HUES64 (cell line): ENCODE results near the gene CFAP210.

Source experiments
- H3K27ac ChIP-seq: 2 replicates; pipeline ENCODE4 v1.7.0; 2013; ENCODE audit warnings: low read depth, low read length, inconsistent platforms
- H3K27me3 ChIP-seq: 2 replicates; pipeline ENCODE4 v1.6.1; 2013; ENCODE audit warnings: mild to moderate bottlenecking, low read length; ENCODE audit not compliant: insufficient read depth
- H3K36me3 ChIP-seq: 2 replicates; pipeline ENCODE4 v1.6.1; 2013; ENCODE audit warnings: mild to moderate bottlenecking, low read length; ENCODE audit not compliant: insufficient read depth
- H3K4me1 ChIP-seq: 2 replicates; pipeline ENCODE4 v1.6.1; 2013; ENCODE audit warnings: mild to moderate bottlenecking, low read length, moderate library complexity; ENCODE audit not compliant: insufficient read depth
- H3K4me3 ChIP-seq: 2 replicates; pipeline ENCODE4 v1.5.1; 2013; ENCODE audit warnings: mild to moderate bottlenecking, low read length, moderate library complexity
- H3K9ac ChIP-seq: 2 replicates; pipeline ENCODE4 v1.6.1; 2013; ENCODE audit warnings: mild to moderate bottlenecking, low read depth, low read length
- H3K9me3 ChIP-seq: 2 replicates; pipeline ENCODE4 v1.6.1; 2013; ENCODE audit warnings: low read depth, low read length; ENCODE audit not compliant: insufficient read depth
- WGBS: fragments of 150-250, 120-280 bp; methylation state at CpG from one replicate; pipeline ENCODE4 v1.1.7; 2013; ENCODE audit warnings: missing lambda C conversion rate; 5-methylcytosine and 5-hydroxymethylcytosine counted together

Gene CFAP210

DNA sequence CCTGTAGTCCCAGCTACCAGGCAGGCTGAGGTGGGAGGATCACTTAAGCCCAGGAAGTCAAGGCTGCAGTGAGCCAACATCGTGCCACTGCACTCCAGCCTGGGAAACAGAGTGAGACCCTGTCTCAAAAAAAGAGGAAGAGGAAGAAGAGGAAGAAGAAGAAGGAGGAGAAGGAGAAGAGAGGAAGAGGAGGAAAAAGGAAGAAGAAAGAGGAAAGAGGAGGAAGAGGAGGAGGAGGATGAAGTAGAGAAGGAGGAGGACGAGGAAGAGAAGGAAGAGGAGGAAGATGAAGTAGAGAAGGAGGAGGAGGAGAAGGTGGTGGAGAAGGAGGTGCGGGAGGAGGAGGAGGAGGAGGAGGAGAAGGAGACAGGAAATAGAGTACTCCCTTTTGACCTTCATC is 38.0 kb downstream of the CFAP210 start:
- H3K27me3 ChIP-seq, result no peaks in the 10 kb centered on the region
- H3K4me3 ChIP-seq, result no peak overlapping the region
- H3K9ac ChIP-seq, result no peak overlapping the region
- 78% methylated on average over 3 of the region's 3 CpGs for WGBS
- no peak overlapping the region for H3K27ac ChIP-seq
- H3K36me3 ChIP-seq, result no peaks in the 10 kb centered on the region
- H3K4me1 ChIP-seq, result no peaks in the 10 kb centered on the region
- H3K9me3 ChIP-seq, result no peaks in the 10 kb centered on the region

- Histone ChIP-seq H3K9me3 (no peaks in the 10 kb centered on the region), H3K27me3 (no peaks in the 10 kb centered on the region), H3K4me3 (no peak overlapping the region), H3K36me3 (no peaks in the 10 kb centered on the region), H3K27ac (no peak overlapping the region), H3K9ac (no peak overlapping the region), H3K4me1 (no peaks in the 10 kb centered on the region)
- WGBS, result 77% methylated on average over 3 of the region's 3 CpGs
Observed at GRCh38 chr2:169653636-169654035, 40.6 kb downstream of the CFAP210 start.

- Histone ChIP-seq H3K27ac (no peak overlapping the region), H3K36me3 (no peaks in the 10 kb centered on the region), H3K4me1 (no peaks in the 10 kb centered on the region), H3K9ac (no peak overlapping the region), H3K4me3 (no peak overlapping the region), H3K9me3 (no peaks in the 10 kb centered on the region), H3K27me3 (no peaks in the 10 kb centered on the region)
- WGBS, result 100% methylated on average over 1 of the region's 1 CpG
Observed at GRCh38 chr2:169649278-169649677, 44.9 kb downstream of the CFAP210 start.

DNA sequence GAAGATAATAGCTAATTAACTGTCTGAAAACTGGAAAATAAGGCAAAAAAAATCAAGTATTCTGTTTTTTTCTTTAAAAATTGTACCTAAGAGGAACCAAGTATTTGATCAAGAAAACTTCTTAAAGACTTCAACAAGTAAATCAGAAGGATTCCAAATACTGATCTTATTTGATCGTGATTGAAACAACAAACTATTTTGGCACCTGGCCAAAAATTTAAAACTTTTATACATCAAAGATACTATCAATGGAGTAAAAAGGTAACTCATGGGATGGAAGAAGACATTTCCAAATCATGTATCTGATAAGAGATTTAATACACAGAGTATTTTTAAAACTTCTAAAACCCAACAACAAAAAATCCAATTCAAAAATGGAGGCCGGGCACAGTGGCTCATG is 46.7 kb downstream of the CFAP210 start:
- 99% methylated on average over 2 of the region's 2 CpGs for WGBS
- Histone ChIP-seq H3K4me1 (no peaks in the 10 kb centered on the region), H3K9ac (no peak overlapping the region), H3K27me3 (no peaks in the 10 kb centered on the region), H3K4me3 (no peak overlapping the region), H3K9me3 (no peaks in the 10 kb centered on the region), H3K27ac (no peak overlapping the region), H3K36me3 (no peaks in the 10 kb centered on the region)

DNA sequence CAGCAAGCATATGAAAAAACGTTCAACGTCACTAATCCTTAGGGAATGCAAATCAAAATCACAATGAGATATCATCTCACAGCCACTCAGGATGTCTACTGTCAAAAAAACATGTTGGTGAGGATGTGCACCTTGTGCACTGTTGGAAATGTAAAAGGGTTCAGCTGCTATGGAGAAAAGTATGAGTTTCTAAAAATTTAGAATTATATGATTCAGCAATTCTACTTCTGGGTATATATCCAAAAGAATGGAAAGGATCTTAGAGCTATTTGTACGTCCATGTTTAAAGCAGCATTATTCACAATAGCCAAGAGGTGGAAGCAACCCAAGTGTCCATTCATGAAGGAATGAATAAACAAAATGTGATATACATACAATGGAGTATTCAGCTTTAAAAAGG is 50.0 kb downstream of the CFAP210 start:
- WGBS, result 80% methylated on average over 3 of the region's 3 CpGs
- Histone ChIP-seq H3K36me3 (no peaks in the 10 kb centered on the region), H3K27me3 (no peaks in the 10 kb centered on the region), H3K9me3 (no peaks in the 10 kb centered on the region), H3K9ac (no peak overlapping the region), H3K27ac (no peak overlapping the region), H3K4me3 (no peak overlapping the region), H3K4me1 (no peaks in the 10 kb centered on the region)

DNA sequence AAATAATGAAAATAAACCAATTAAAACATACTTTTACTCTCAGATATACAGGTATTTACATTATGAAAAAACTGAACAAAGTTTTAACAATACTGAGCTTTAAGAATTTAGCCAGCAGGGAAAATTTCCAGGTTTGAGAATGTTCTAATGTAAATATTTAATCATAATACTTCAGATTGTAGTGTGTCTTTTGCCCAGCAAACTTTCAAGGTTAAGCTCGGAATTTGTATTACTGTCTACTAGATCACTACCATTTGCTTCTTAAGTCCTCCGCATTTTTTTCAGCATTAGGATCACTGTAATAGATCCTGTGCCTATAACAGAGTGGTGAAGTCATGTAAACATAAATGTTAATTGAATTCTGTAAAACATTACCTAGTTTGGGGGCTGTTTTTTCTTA is 52.7 kb downstream of the CFAP210 start:
- no peak overlapping the region for H3K9ac ChIP-seq
- 90% methylated on average over 2 of the region's 2 CpGs for WGBS
- no peaks in the 10 kb centered on the region for H3K9me3 ChIP-seq
- no peaks in the 10 kb centered on the region for H3K27me3 ChIP-seq
- H3K4me1 ChIP-seq, result no peaks in the 10 kb centered on the region
- H3K27ac ChIP-seq, result no peak overlapping the region
- H3K4me3 ChIP-seq, result no peak overlapping the region
- peaks cover 19% of the 10 kb centered on the region for H3K36me3 ChIP-seq

DNA sequence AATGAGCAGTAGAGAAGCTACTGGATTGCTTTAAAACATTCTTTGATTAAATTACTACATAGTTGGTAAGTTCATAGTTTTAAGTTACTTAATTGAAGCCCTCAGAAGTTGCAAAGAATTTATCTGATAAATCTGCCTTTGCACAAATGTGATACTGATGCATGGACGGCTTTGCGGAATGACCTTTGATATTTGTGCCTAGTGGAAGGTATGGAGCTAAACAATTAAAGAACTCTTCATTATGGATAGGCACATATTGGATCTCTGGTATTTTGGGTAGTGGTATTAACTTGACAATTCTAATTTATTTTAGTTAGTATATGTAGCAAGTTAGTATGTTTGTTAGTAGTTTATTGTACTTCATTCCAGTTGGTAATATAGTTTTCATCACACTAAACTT is 54.1 kb downstream of the CFAP210 start:
- H3K27me3 ChIP-seq, result no peaks in the 10 kb centered on the region
- no peaks in the 10 kb centered on the region for H3K4me1 ChIP-seq
- no peak overlapping the region for H3K27ac ChIP-seq
- peaks cover 33% of the 10 kb centered on the region for H3K36me3 ChIP-seq
- H3K9me3 ChIP-seq, result no peaks in the 10 kb centered on the region
- no peak overlapping the region for H3K9ac ChIP-seq
- WGBS, result 100% methylated on average over 2 of the region's 2 CpGs
- no peak overlapping the region for H3K4me3 ChIP-seq

DNA sequence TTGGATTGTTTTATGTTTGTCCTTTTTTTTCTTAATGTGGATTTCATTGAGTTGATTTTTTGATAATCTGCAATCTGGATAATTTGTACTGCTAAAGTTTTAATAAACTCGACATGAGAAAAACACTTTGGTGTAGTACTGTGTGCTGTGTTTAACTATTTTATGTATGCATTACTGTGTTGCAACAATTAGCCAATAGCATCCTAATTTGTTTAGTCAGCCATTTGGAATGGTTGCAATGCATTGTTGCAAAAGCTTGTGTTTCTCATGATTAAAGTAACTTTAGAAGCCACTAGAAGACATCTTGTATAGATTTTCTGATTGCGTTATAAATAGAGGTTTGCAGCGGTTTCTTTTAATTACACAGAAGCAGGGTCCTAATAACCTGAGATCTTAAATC is 56.6 kb downstream of the CFAP210 start:
- Histone ChIP-seq H3K9ac (no peak overlapping the region), H3K27ac (no peak overlapping the region), H3K9me3 (no peaks in the 10 kb centered on the region), H3K4me3 (no peak overlapping the region), H3K36me3 (peaks cover 58% of the 10 kb centered on the region), H3K4me1 (no peaks in the 10 kb centered on the region), H3K27me3 (no peaks in the 10 kb centered on the region)
- WGBS, result 90% methylated on average over 1 of the region's 3 CpGs

- 96% methylated on average over 8 of the region's 8 CpGs for WGBS
- H3K4me3 ChIP-seq, result no peak overlapping the region
- H3K9me3 ChIP-seq, result no peaks in the 10 kb centered on the region
- H3K27ac ChIP-seq, result no peak overlapping the region
- H3K4me1 ChIP-seq, result no peaks in the 10 kb centered on the region
- H3K36me3 ChIP-seq, result peaks cover 66% of the 10 kb centered on the region
- no peak overlapping the region for H3K9ac ChIP-seq
- H3K27me3 ChIP-seq, result no peaks in the 10 kb centered on the region
Observed at GRCh38 chr2:169636440-169637097, 57.6 kb downstream of the CFAP210 start.

GRCh38 chr2:169625781-169626180 is 68.4 kb downstream of the CFAP210 start:
- H3K36me3 ChIP-seq, result peaks cover 71% of the 10 kb centered on the region
- H3K4me1 ChIP-seq, result no peaks in the 10 kb centered on the region
- H3K4me3 ChIP-seq, result no peak overlapping the region
- H3K27ac ChIP-seq, result no peak overlapping the region
- no peak overlapping the region for H3K9ac ChIP-seq
- no peaks in the 10 kb centered on the region for H3K27me3 ChIP-seq
- WGBS, result 99% methylated on average over 3 of the region's 3 CpGs
- H3K9me3 ChIP-seq, result no peaks in the 10 kb centered on the region

- no peak overlapping the region for H3K9ac ChIP-seq
- no peaks in the 10 kb centered on the region for H3K9me3 ChIP-seq
- 94% methylated on average over 3 of the region's 4 CpGs for WGBS
- no peak overlapping the region for H3K4me3 ChIP-seq
- no peaks in the 10 kb centered on the region for H3K4me1 ChIP-seq
- no peaks in the 10 kb centered on the region for H3K27me3 ChIP-seq
- peaks cover 63% of the 10 kb centered on the region for H3K36me3 ChIP-seq
- no peak overlapping the region for H3K27ac ChIP-seq
Observed at GRCh38 chr2:169623235-169623634, 71.0 kb downstream of the CFAP210 start.

DNA sequence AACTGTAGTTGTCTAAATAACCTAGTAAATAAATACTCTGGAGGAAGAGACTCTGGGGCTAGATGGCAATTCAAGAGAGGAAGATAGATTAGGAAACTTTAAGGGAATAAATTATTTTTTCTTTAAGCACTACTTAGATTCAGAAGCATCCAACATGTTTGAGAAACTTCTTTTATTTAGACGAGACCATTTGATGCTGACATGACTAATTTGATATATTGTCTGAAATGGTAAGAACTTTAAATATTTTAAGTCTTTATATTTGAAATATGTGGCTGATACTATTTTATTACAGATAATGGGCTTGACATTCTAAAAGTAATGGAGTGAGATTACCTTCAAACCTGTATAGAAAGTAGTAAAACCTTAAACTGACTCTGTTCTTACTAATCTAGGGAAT is 73.7 kb downstream of the CFAP210 start:
- WGBS, result no CpG with 5 or more reads among the region's 1 CpG
- H3K9ac ChIP-seq, result no peak overlapping the region
- peaks cover 5% of the 10 kb centered on the region; the same call in 1 of the 2 replicates for H3K9me3 ChIP-seq
- H3K36me3 ChIP-seq, result peaks cover 60% of the 10 kb centered on the region
- H3K4me3 ChIP-seq, result no peak overlapping the region
- no peaks in the 10 kb centered on the region for H3K27me3 ChIP-seq
- no peaks in the 10 kb centered on the region for H3K4me1 ChIP-seq
- no peak overlapping the region for H3K27ac ChIP-seq
